Fibroblast of peridontal ligament (primary cell): ENCODE measurements around the gene CEP85.
"Not testable (repeated sequence)": the region's sequence is repeated elsewhere in the genome, so short reads cannot be mapped to it uniquely, and the experiment has no call there.

Experiments used
- DNase-seq: peaks from one replicate; pipeline ENCODE4 v3.0.0-alpha.2; 2010; ENCODE audit errors: extremely low read depth

The CEP85 gene

GRCh38 chr1:26224606-26225005, 9.4 kb upstream of the CEP85 start:
- DNase-seq, result no peak

- no peak for DNase-seq
Observed at GRCh38 chr1:26225033-26225831, 8.8 kb upstream of the CEP85 start.

- not testable (repeated sequence) for DNase-seq
Observed at GRCh38 chr1:26230682-26231081, 3.3 kb upstream of the CEP85 start.

GRCh38 chr1:26234644-26235370, 807 bp downstream of the CEP85 start:
- DNase-seq, result peak; percentile 25

- DNase-seq, result peak; percentile 36
Observed at GRCh38 chr1:26237230-26237966, 3.4 kb downstream of the CEP85 start.

- DNase-seq, result peak; percentile 48
Observed at GRCh38 chr1:26239936-26240335, 5.9 kb downstream of the CEP85 start.

GRCh38 chr1:26252718-26253117, 18.7 kb downstream of the CEP85 start:
- no peak for DNase-seq

GRCh38 chr1:26254404-26254803, 20.4 kb downstream of the CEP85 start:
- DNase-seq, result no peak

- DNase-seq, result no peak
Observed at GRCh38 chr1:26257222-26257621, 23.2 kb downstream of the CEP85 start.

- no peak for DNase-seq
Observed at GRCh38 chr1:26259005-26259404, 25.0 kb downstream of the CEP85 start.

- DNase-seq, result no peak
Observed at GRCh38 chr1:26259578-26259977, 25.6 kb downstream of the CEP85 start.

GRCh38 chr1:26263212-26263611, 29.2 kb downstream of the CEP85 start:
- no peak for DNase-seq

GRCh38 chr1:26265405-26265804, 31.4 kb downstream of the CEP85 start:
- DNase-seq, result no peak

- no peak for DNase-seq
Observed at GRCh38 chr1:26268290-26269197, 34.5 kb downstream of the CEP85 start.

- DNase-seq, result no peak
Observed at GRCh38 chr1:26269198-26269550, 35.2 kb downstream of the CEP85 start.

GRCh38 chr1:26274801-26275425, 40.9 kb downstream of the CEP85 start:
- DNase-seq, result no peak

- peak; percentile 95 for DNase-seq
Observed at GRCh38 chr1:26275580-26276431, 41.8 kb downstream of the CEP85 start.

- no peak for DNase-seq
Observed at GRCh38 chr1:26276432-26276838, 42.4 kb downstream of the CEP85 start.

GRCh38 chr1:26277261-26277661, 43.3 kb downstream of the CEP85 start:
- DNase-seq, result no peak

- DNase-seq, result no peak
Observed at GRCh38 chr1:26277719-26278118, 43.7 kb downstream of the CEP85 start.
